ENCODE results near the gene C16orf74. TPM values are rescaled to one million over a fixed set of nuclear protein-coding genes. Genes with fewer than 3 reads are reported as not detected.

The C16orf74 gene
- total RNA-seq, 1 experiment from 2014 or later, result 17.8 TPM

GRCh38 chr16:85774811-85775210, 23.9 kb upstream of the C16orf74 start:
- no peak for DNase-seq (ENCODE audit: low read depth)

DNA sequence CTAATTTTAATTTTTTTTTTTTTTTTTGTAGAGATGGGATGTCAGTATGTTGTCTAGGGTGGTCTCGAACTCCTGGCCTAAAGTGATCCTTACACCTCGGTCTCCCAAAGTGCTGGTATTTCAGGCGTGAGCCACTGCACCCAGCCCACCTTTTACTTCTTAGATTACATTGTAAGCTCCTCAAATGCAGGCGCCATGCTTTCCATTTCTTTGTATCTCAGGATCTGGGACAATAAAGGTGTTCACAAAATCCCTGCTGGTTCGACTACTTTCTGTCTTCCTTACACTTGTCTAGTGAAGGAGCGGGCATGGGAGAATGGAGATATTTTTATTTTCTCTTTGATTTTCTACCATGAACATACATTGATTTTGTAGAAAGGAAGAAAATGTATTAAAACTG, 23.2 kb upstream of the C16orf74 start:
- no peak for DNase-seq (ENCODE audit: low read depth)

DNA sequence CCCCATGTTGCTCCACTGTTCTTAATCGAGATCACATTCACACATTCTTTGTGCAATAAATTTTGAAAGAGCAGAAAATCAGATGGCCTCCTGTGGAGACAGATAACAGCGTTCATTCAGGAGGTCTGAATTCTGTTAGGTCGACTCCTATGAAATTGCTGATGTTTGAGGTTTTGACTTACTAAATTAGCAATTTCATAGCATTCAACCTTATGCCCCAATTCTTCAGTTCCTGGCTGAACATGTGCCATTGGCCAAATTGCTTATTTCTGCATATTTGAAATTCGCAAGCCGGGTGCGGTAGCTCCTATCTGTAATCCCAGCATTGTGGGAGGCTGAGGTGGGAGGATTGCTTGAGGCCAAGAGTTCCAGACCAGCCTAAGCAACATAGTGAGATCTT, 22.1 kb upstream of the C16orf74 start:
- no peak for DNase-seq (ENCODE audit: low read depth)

DNA sequence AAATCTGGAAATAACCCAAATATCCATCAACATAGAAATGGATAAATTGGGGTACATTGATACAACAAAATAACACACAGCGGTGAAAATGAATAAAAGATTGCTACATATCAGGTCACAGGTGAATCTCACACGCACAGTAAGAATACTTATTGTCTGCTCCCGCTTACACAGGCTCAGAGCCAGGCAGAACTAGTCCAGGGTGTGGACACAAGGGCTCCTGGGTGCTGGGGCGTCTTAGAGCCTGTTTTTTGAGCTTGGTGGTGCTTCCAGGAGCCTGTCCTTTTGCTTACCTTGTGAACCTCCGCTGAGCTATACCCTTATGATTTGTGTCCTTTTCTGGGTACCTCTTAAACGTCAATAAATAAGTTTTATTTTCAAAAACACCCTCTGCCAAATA, 19.8 kb upstream of the C16orf74 start:
- no peak for DNase-seq (ENCODE audit: low read depth)

- DNase-seq (ENCODE audit: low read depth), result no peak
Measured at GRCh38 chr16:85768199-85768598, 17.3 kb upstream of the C16orf74 start.

DNA sequence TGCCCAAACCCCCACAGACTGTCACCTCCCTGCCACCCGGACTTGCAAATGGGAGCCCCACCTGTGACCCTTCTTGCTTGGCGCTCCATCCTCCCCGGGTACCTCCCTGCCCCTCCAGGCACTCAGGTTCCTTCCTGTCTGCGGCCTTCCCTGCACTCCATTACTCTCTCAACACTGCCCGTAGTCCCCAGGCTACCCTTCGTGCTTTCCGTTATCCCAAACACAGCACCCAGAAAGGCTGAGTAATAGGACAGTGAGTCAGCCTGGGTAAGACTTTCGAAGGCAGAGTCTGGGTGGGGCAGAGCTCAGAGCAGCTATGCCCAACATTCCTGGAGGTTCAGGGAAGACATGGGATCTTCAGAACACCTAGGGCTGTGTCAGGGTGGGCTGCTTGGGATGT, 16.6 kb upstream of the C16orf74 start:
- peak; percentile 90 for DNase-seq (ENCODE audit: low read depth)

DNA sequence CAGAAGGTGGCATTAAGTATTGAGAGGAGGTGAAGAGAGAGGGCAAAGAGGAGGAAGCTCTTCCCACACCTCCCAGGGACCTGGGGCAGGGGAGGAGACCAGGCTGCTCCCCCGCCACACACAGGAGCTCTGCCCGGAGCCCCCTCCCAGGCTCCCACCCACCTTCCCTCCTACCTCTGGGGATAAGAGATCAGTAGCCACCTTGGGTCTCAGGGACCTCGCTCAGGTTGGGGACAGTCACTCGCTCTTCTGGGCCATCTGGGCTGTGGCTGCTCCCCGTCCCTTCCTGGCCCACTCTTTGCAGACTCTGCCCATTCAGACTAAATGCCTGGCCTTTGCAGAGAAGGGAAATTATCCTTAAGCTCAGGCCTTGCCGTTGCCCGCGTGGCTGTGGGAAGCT, 14.9 kb upstream of the C16orf74 start:
- no peak for DNase-seq (ENCODE audit: low read depth)

DNA sequence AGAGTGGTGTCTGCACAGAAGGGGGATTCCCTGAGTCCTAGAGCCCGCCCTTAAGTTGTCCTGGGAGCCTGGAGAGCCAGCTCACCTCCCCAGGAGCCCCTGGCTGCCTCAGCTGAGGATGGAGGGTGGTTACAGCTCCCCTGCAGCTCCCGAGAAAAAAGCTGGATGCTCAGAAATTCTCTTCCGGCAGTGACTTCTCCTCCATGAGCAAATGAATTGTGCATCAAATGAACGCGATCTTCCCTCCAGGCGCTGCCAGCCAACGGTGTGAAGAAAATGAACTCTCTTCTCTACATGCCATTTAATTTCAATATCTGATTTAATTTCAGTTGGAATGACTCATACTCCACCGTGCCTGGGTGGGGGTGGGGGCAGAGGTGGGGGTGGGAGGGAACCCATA, 14.3 kb upstream of the C16orf74 start:
- no peak for DNase-seq (ENCODE audit: low read depth)

DNA sequence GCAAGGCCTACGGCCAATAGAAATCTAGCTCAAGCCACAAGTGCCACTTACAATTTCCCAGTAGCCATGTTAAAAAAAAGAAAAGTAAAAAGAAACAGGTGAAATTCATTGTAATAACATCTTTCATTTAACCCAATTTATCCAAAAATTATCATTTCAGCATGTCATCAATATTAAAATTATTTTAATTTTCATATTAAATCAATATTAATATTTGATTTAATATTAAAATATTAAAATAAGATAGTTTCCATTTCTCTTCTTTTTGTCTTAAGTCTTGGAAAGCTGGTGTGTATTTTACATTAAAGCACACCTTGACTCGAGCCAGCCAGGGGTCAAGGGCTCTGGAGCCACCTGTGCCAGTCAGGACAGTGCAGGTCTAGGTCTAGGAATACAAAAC, 12.7 kb upstream of the C16orf74 start:
- DNase-seq (ENCODE audit: low read depth), result no peak

GRCh38 chr16:85762970-85763369, 12.1 kb upstream of the C16orf74 start:
- no peak for DNase-seq (ENCODE audit: low read depth)

GRCh38 chr16:85761861-85762260, 11.0 kb upstream of the C16orf74 start:
- no peak for DNase-seq (ENCODE audit: low read depth)

DNA sequence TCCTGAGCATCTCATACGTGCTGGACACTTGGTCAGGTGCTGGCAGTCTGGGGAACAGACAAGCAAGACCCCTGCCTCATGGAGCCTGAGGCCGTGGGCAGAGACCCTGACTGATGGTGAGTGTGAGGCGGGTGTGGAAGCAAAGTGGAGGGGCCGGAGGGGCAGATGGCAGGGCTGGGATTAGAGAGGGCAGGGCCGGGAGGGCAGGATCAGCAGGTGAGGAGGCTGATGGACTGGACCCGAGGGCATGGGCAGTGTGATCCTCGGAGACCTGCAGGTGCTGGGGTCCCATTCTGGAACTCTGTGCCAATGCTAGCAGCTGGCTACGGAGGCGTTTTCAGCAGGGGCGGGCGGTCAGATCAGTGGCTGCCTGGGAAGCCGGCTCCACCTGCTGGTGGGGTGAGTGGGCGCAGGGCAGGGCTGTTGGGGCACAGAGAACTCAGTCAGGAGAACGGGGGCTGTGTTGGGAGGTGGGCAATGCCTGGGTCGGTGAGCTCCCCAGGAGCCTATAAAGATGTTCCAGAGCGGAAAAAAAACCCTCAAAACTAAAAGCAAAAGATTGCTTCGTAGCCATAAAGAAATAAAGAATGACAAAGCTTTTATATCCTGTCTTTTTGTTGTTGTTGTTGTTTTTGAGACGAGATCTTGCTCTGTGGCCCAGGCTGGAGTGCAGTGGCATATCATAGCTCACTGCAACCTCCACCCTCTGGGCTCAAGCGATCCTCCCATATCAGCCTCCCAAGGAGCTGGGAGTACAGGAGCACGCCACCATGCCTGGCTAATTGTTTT, 8.9 kb upstream of the C16orf74 start:
- DNase-seq (ENCODE audit: low read depth), result no peak

DNA sequence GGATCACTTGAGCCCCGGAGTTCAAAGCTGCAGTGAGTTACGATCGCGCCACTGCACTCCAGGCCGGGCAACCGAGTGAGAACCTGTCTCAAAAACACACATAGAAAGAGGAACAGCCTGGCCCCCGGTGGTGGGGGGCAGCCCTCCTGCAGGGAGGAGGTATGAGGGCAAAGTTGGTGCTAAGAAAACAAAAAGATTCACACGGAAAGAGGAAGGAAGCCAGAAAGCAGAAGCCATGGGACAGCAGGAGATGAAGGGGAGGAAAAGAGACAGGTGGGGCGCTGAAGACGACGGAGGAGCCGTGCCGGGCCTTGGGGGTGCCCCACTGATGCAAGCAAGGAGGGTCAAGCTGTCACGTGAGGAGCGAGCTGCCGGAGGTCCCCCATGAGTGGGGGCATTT, 8.2 kb upstream of the C16orf74 start:
- DNase-seq (ENCODE audit: low read depth), result no peak

DNA sequence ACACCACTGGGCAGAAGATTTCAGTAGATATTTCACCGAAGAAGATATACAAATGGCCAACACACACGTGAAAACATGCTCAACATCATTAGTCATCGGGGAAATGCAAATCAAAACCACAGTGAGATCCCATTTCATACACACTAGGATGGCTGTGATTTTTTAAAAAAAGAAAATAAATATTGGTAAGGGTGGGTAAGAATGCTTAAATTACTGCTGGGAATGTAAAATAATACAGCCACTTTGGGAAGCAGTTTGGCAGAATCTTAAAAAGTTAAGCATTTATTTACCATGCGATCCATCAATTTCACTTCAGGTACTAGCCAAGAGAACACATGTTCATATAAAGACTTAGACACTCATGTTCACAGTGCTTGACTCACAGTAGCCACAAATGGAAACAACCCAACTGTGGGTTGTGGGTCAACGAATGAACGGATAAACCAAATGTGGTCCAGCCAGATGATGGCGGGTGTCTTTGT, 6.5 kb upstream of the C16orf74 start:
- peak; percentile 80 for DNase-seq (ENCODE audit: low read depth)

DNA sequence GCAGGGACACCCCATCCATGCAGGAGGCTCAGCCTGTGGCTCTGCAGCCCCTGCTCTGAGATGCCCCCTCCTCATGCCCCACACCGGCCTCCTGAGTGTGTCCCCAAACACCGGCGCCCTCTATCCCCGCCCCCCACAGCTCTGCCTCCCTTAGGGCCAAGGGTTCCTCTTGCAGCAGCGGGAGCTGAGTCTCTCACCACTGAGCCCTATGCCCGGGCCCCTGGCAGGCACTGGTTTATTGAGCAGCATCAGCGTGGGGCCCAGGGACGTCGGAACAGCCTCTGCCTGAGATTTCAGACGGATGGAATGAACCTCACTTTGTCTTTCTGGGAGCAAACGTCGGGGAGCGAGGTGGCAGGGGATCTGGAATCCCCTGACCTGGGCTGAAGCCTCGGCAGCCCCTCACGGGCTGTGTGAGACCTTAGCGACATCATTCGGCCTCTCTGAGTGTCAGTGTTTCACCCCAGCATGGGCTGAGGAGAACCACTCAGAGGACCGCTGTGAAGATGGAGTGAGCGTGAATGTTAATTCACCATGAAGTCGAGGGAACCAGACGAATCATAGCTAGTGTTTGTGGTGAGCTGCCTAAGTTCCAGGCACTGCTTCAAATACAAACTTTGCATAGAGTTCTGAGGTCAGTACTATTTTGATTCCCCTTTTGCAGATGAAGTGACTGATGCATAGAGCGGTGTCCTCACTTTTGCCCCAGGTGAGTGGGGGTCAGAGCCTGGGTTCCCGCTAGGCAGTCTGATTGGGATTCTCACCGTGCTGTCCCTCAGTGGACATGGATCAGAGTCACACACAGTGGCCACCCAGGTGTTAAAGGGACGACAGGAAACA, 5.3 kb upstream of the C16orf74 start:
- DNase-seq (ENCODE audit: low read depth), result no peak

DNA sequence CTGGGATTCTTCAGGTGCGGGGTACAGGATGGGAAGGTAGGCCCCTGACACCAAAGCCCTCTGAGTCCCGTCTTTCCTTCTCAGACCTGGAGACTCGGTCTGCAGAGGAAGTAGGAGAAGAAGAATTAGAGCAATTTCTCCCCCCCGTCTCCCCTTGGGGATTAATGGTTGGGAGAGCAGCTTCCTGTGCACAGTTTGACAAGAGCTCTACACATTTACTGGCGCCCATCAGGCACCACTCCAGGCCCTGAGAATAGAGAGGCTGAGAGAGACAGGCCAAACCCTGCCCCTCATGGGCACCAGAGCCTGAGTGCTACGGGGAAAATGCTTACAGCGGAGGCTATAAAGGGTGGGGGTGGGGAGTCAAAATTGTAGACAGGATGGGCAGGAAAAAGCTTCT, 3.5 kb upstream of the C16orf74 start:
- no peak for DNase-seq (ENCODE audit: low read depth)

- DNase-seq (ENCODE audit: low read depth), result no peak
Measured at GRCh38 chr16:85753976-85754375, 3.1 kb upstream of the C16orf74 start.

GRCh38 chr16:85753559-85753958, 2.7 kb upstream of the C16orf74 start:
- DNase-seq (ENCODE audit: low read depth), result no peak

DNA sequence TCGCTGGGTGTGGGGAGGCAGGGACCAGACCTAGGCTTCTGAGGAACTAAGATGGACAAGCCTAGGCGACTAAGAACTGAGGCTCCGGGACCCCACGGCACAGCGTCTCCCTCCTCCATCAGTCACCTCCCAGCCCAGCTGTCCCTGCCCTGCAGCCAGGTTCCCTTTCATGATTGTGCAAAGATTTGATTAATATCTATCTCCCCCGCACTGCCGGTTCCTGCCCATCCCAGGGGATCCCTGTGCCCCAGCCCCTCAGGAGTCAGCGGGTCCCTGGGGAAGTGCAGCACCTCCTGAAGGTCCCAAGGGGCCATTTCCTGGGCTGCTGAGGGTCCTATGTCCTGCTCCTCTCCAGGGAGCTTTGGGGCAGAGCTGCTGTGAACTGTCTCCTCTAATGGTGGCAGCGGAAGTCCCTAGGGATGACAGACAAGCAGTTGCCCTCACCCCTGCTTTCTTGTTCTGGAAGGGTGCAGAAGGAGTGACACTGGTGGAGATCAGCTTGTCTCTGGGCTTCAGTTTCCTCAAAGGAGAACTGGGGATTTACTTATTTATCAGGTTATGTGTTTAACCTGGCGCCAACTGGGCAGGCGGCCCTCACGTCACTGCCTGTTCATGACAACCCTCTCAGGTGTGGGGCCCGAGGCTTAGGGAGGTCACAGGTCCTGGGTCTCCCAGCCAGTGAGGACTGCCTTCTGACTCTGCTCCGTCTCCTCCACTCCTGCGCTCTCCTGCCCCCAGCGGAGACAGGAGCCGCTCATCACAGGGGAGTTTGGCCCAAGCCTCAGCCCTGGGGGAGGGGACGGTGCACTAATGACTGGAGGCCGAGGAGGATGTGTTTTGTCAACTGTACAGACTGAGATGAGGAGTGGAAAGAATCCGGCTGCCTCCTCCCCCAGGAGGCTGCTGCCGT, 1.9 kb upstream of the C16orf74 start:
- DNase-seq (ENCODE audit: low read depth), result peak; percentile 56

- DNase-seq (ENCODE audit: low read depth), result no peak
Measured at GRCh38 chr16:85751698-85752501, 1.0 kb upstream of the C16orf74 start.
